ENCODE data around the gene HES4.

DNA sequence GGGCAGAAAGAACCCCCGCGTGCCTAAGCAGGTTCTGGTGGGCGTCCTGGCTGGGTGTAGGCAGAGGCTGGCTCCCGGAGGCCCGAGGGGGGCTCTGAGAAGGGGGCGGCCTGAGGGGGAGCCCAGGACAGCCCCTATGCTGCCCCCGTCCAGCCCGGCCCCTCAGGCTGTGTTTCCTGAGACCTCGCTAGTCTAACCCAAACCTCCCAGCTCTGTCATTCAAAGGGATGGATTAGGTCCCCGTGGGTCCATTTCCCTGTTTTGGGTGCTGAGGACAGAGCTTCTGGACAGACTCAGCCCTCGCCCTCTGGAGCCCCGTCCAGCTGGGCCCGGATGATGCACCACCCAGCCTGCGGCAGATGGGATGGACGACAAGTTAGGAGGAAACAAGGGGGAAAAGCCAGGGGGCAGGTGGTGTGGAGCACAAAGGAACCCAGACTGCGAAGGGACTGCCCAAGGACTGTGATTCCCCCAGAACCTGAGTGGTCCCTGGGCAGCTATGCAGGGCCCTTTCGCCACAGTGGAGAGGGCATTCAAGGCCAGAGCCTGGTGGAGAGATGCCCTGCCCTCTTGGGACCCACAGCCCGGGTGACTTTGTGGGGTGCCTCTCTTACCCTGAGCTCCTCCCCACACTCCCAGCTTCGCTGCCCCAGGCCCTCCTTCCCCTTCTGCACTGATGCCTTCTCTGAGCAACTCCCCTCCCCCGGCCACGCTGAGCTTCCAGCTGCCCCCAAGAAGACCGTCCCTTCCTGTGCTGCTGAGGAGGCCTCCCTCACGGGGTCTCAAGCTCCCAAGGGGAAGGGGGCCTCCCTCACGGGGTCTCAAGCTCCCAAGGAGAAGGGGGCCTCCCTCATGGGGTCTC, 2.8 kb downstream of the HES4 start:
- TF ChIP-seq, protein P1, sequence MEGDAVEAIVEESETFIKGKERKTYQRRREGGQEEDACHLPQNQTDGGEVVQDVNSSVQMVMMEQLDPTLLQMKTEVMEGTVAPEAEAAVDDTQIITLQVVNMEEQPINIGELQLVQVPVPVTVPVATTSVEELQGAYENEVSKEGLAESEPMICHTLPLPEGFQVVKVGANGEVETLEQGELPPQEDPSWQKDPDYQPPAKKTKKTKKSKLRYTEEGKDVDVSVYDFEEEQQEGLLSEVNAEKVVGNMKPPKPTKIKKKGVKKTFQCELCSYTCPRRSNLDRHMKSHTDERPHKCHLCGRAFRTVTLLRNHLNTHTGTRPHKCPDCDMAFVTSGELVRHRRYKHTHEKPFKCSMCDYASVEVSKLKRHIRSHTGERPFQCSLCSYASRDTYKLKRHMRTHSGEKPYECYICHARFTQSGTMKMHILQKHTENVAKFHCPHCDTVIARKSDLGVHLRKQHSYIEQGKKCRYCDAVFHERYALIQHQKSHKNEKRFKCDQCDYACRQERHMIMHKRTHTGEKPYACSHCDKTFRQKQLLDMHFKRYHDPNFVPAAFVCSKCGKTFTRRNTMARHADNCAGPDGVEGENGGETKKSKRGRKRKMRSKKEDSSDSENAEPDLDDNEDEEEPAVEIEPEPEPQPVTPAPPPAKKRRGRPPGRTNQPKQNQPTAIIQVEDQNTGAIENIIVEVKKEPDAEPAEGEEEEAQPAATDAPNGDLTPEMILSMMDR (IDR thresholded peaks at IDR 0.05; ENCODE audit: extremely low read depth in 1 of 2, insufficient read depth in 1 of 2, low read depth in 1 of 2, low read length in 2 of 2), result no peak
- TF ChIP-seq EZH2 (IDR thresholded peaks at IDR 0.05; ENCODE audit: borderline replicate concordance, low read depth, low read length, severe bottlenecking) (no peak), POLR2A (IDR thresholded peaks at IDR 0.05; ENCODE audit: low read depth, low read length) (no peak)
